SK-N-SH (cell line): ENCODE data around the gene MSRB1. TPM values are rescaled to one million over a fixed set of nuclear protein-coding genes. Genes with fewer than 3 reads are reported as not detected.

Experiments used
- CTCF ChIA-PET: fragments of 300-600, 350-600 bp; formaldehyde crosslinking; extraction: SDS; loops from one replicate; lab custom pipeline; 2021; lab: Yijun Ruan, JAX
- POLR2A ChIA-PET: fragments of 350-600 bp; sonication (Branson Sonifier 250); formaldehyde crosslinking; extraction: SDS; loops from one replicate; lab custom pipeline; 2020; ENCODE audit warnings: antibody characterized with exemption, inconsistent platforms; lab: Yijun Ruan, JAX
- DNase-seq: peaks from one replicate; pipeline ENCODE4 v3.0.0; 2012
- H2AFZ ChIP-seq: fragments of 200-600 bp; sonication (generic); 2 replicates; pipeline ENCODE4 v1.8.1; 2016; ENCODE audit warnings: antibody characterized with exemption, mild to moderate bottlenecking, low read depth
- H3F3A ChIP-seq: fragments of 200-600 bp; sonication (generic); replicated peaks from 2 replicates; pipeline ENCODE3; 2016; ENCODE audit warnings: antibody characterized with exemption, mild to moderate bottlenecking; ENCODE audit not compliant: insufficient read depth
- H3K27ac ChIP-seq, 2 experiments: fragments of 200-500 bp in 1 of 2; fragments of 200-600 bp in 1 of 2; sonication (Bioruptor generic) in 1 of 2; sonication (generic), shearing (Covaris generic) in 1 of 2; 2 replicates each; pipeline versions ENCODE4 v1.5.1 to v1.6.1; 2014 to 2016; ENCODE audit warnings: low read depth in 2 of 2, inconsistent platforms in 1 of 2, low read length in 1 of 2, mild to moderate bottlenecking in 1 of 2, mixed read lengths in 1 of 2
- H3K27me3 ChIP-seq: fragments of 200-600 bp; sonication (generic), shearing (Covaris generic); 2 replicates; pipeline ENCODE4 v1.6.1; 2016; ENCODE audit warnings: mixed run types; ENCODE audit not compliant: insufficient read depth
- H3K36me3 ChIP-seq, 2 experiments: fragments of 200-500 bp in 1 of 2; fragments of 200-600 bp in 1 of 2; sonication (Bioruptor generic) in 1 of 2; sonication (generic) in 1 of 2; replicated peaks in 1 of 2; 2 replicates each; pipeline versions ENCODE3 to v1.5.1; 2014 to 2016; ENCODE audit warnings: low read length in 1 of 2, mild to moderate bottlenecking in 1 of 2; ENCODE audit not compliant: insufficient read depth in 2 of 2, control insufficient read depth in 1 of 2
- H3K4me1 ChIP-seq, 2 experiments: fragments of 200-500 bp in 1 of 2; fragments of 200-600 bp in 1 of 2; sonication (Bioruptor generic) in 1 of 2; sonication (generic), shearing (Covaris generic) in 1 of 2; 2 replicates each; pipeline versions ENCODE4 v1.5.1 to v1.6.1; 2014 to 2016; ENCODE audit warnings: low read depth in 1 of 2, low read length in 1 of 2, mixed run types in 1 of 2; ENCODE audit not compliant: insufficient read depth in 2 of 2, control insufficient read depth in 1 of 2
- H3K4me2 ChIP-seq: fragments of 200-600 bp; sonication (generic), shearing (Covaris generic); 2 replicates; pipeline ENCODE4 v1.6.1; 2017; ENCODE audit warnings: mixed run types
- H3K4me3 ChIP-seq, 2 experiments: fragments of 200-500 bp in 1 of 2; fragments of 200-600 bp in 1 of 2; sonication (Bioruptor generic) in 1 of 2; sonication (generic), shearing (Covaris generic) in 1 of 2; 2 replicates each; pipeline versions ENCODE4 v1.5.1 to v1.8.1; 2014 to 2016; ENCODE audit warnings: low read depth in 2 of 2, inconsistent platforms in 1 of 2, low read length in 1 of 2, mild to moderate bottlenecking in 1 of 2, mixed read lengths in 1 of 2, moderate library complexity in 1 of 2
- H3K79me2 ChIP-seq: fragments of 200-600 bp; sonication (generic); 2 replicates; pipeline ENCODE4 v1.8.1; 2017; ENCODE audit warnings: mild to moderate bottlenecking; ENCODE audit not compliant: insufficient read depth
- H3K9ac ChIP-seq: fragments of 200-600 bp; sonication (generic); 2 replicates; pipeline ENCODE4 v1.6.1; 2017; ENCODE audit warnings: mixed run types
- H3K9me2 ChIP-seq: fragments of 200-600 bp; sonication (generic); 2 replicates; pipeline ENCODE4 v1.6.1; 2017; ENCODE audit warnings: mixed run types
- H3K9me3 ChIP-seq: fragments of 200-600 bp; sonication (generic); 2 replicates; pipeline ENCODE4 v1.6.1; 2017; ENCODE audit warnings: mixed run types, mild to moderate bottlenecking, moderate library complexity
- H4K20me1 ChIP-seq: fragments of 200-600 bp; sonication (generic); 2 replicates; pipeline ENCODE4 v1.6.1; 2017; ENCODE audit warnings: mild to moderate bottlenecking, mixed run types; ENCODE audit not compliant: insufficient read depth
- CHD2 ChIP-seq: fragments of 150-350 bp; IDR thresholded peaks from 2 replicates; pipeline ENCODE4 v1.6.1; 2018; ENCODE audit warnings: low read length; ENCODE audit not compliant: partially characterized antibody
- ELF1 ChIP-seq: IDR thresholded peaks from 2 replicates; pipeline ENCODE4 v1.4.0; 2012
- FOXM1 ChIP-seq: IDR thresholded peaks from 2 replicates; pipeline ENCODE4 v1.4.0; 2012; ENCODE audit warnings: low read depth, mild to moderate bottlenecking
- GABPA ChIP-seq: IDR thresholded peaks from 2 replicates; pipeline ENCODE4 v1.4.0; 2012; ENCODE audit warnings: low read depth, mild to moderate bottlenecking
- IRF3 ChIP-seq: fragments of 150-350 bp; IDR thresholded peaks from 2 replicates; pipeline ENCODE4 v1.6.1; 2016; ENCODE audit warnings: mild to moderate bottlenecking, low read depth, low read length
- JUND ChIP-seq: IDR thresholded peaks from 2 replicates; pipeline ENCODE4 v1.4.0; 2012
- PBX3 ChIP-seq: IDR thresholded peaks from 2 replicates; pipeline ENCODE4; 2012
- RAD21 ChIP-seq: IDR thresholded peaks from 2 replicates; pipeline ENCODE4 v1.6.1; 2012; ENCODE audit warnings: mild to moderate bottlenecking, low read length
- REST ChIP-seq: IDR thresholded peaks from 2 replicates; pipeline ENCODE4 v1.6.1; 2012; ENCODE audit warnings: mild to moderate bottlenecking, low read depth, low read length, moderate library complexity
- RXRA ChIP-seq: IDR thresholded peaks from 2 replicates; pipeline ENCODE4 v1.4.0; 2012; ENCODE audit warnings: low read depth, mild to moderate bottlenecking, borderline replicate concordance
- SIN3A ChIP-seq: IDR thresholded peaks from 2 replicates; pipeline ENCODE4 v1.6.1; 2012; ENCODE audit warnings: low read depth, mild to moderate bottlenecking, low read length, moderate library complexity, borderline replicate concordance
- TCF12 ChIP-seq: IDR thresholded peaks from 2 replicates; pipeline ENCODE4 v1.4.0; 2012
- USF1 ChIP-seq: IDR thresholded peaks from 2 replicates; pipeline ENCODE4 v1.4.0; 2012; ENCODE audit warnings: low read depth, borderline replicate concordance
- YY1 ChIP-seq: IDR thresholded peaks from 2 replicates; pipeline ENCODE4 v1.4.0; 2012; ENCODE audit warnings: low read depth, mild to moderate bottlenecking
- ZBTB33 ChIP-seq: IDR thresholded peaks from 2 replicates; pipeline ENCODE4 v1.4.0; 2012; ENCODE audit warnings: low read depth, borderline replicate concordance
- WGBS: methylation state at CpG from one replicate; pipeline ENCODE4 v1.1.6; 2017; ENCODE audit warnings: low lambda C conversion rate; 5-methylcytosine and 5-hydroxymethylcytosine counted together
- polyA plus RNA-seq, 3 experiments: library from polyadenylated mRNA; depleted of rRNA; stranded (reverse); fragments of >200 nt; gene quantifications; 2 replicates each; pipeline ENCODE4 v1.2.3, GENCODE V29; 2012

MSRB1 gene
- polyA plus RNA-seq, 1 of the 3 experiments (the other 2 are of a cell fraction), result 31.4 TPM

- Histone ChIP-seq H3K9ac (no peak overlapping the region), H3K36me3 (peaks cover 19 to 24% of the 10 kb centered on the region in 2 experiments), H3K27me3 (no peaks in the 10 kb centered on the region), H3F3A (peaks cover 36% of the 10 kb centered on the region), H3K9me2 (no peaks in the 10 kb centered on the region), H3K9me3 (no peaks in the 10 kb centered on the region), H4K20me1 (peaks cover 38% of the 10 kb centered on the region), H3K4me1 (peaks cover 0 to 47% of the 10 kb centered on the region in 2 experiments; a peak in 1 of 4 replicates), H2AFZ (no peak overlapping the region), H3K4me2 (peak overlapping the region; percentile 90; the same call in 1 of the 2 replicates), H3K27ac (peak overlapping the region; percentile 19 to 20; a peak in 2 of 4 replicates), H3K4me3 (no peak overlapping the region), H3K79me2 (peaks cover 68% of the 10 kb centered on the region)
- ChIA-PET CTCF (interaction anchor here (1.1 to 1.8 kb wide), 3 partner anchors 32 to 97 kb away, joined by 3 to 6 read pairs (median 4); partner anchors contain the start of gene MEIOB), POLR2A (interaction anchor here (0.7 to 2.6 kb wide), 3 partner anchors 9 to 229 kb away, joined by 3 to 10 read pairs (median 5); partner anchors contain the start of gene MSRB1)
- TF ChIP-seq RXRA, result no peak
- TF ChIP-seq SIN3A, result peak; percentile 12; the same call in 1 of the 2 replicates
- WGBS, result 38% methylated on average over 6 of the region's 6 CpGs
- DNase-seq, result no peak
These were observed 18.7 kb upstream of the MSRB1 start for GRCh38 chr16:1961651-1962067.

- ChIA-PET CTCF (interaction anchor here (0.8 to 1.8 kb wide), 5 partner anchors 31 to 97 kb away, joined by 3 to 6 read pairs (median 4); partner anchors contain the start of gene MEIOB), POLR2A (interaction anchor here (0.7 to 2.6 kb wide), 5 partner anchors 10 to 86 kb away, joined by 3 to 10 read pairs (median 5); partner anchors contain the start of genes MSRB1, NTHL1 and TSC2)
- Histone ChIP-seq H2AFZ (no peak overlapping the region), H3K79me2 (peaks cover 61% of the 10 kb centered on the region), H3F3A (peaks cover 36% of the 10 kb centered on the region), H3K4me1 (peaks cover 0 to 46% of the 10 kb centered on the region in 2 experiments; a peak in 1 of 4 replicates), H3K4me3 (peak overlapping the region; percentile 58 to 86), H3K9ac (peak overlapping the region; percentile 89; the same call in 1 of the 2 replicates), H3K9me3 (no peaks in the 10 kb centered on the region), H3K4me2 (peak overlapping the region; percentile 76), H4K20me1 (peaks cover 38% of the 10 kb centered on the region), H3K27ac (peak overlapping the region; percentile 28 to 67), H3K36me3 (peaks cover 19 to 24% of the 10 kb centered on the region in 2 experiments), H3K27me3 (no peaks in the 10 kb centered on the region), H3K9me2 (no peaks in the 10 kb centered on the region)
- no peak for DNase-seq
- WGBS, result 31% methylated on average over 18 of the region's 20 CpGs
- TF ChIP-seq RAD21 (no peak), CHD2 (peak; percentile 49), GABPA (no peak), FOXM1 (no peak), USF1 (no peak), PBX3 (peak; percentile 49; the same call in 1 of the 2 replicates), ZBTB33 (0 out of 2 replicates have a peak, but pooled peaks have one; percentile 28), REST (0 out of 2 replicates have a peak, but pooled peaks have one; percentile 10), YY1 (no peak), ELF1 (no peak), JUND (peak; percentile 15; the same call in 1 of the 2 replicates), TCF12 (0 out of 2 replicates have a peak, but pooled peaks have one; percentile 5), IRF3 (no peak)
These were observed 17.9 kb upstream of the MSRB1 start for GRCh38 chr16:1960665-1961630.
